HEK293 (cell line): ENCODE measurements around the gene BAZ2B.
"Not testable (repeated sequence)": the region's sequence is repeated elsewhere in the genome, so short reads cannot be mapped to it uniquely, and the experiment has no call there.

ENCODE experiments used
- CTCF ChIA-PET: fragments of 350-600 bp; formaldehyde crosslinking; extraction: SDS; loops from one replicate; lab custom pipeline; 2021; ENCODE audit warnings: antibody characterized with exemption; lab: Yijun Ruan, JAX
- POLR2A ChIA-PET: fragments of 300-600 bp; formaldehyde crosslinking; extraction: SDS; loops from one replicate; lab custom pipeline; 2020; ENCODE audit warnings: antibody characterized with exemption, inconsistent platforms; lab: Yijun Ruan, JAX
- H3K27ac ChIP-seq: fragments of 200-500 bp; sonication (Bioruptor generic); 2 replicates; pipeline ENCODE4 v1.5.1; 2014; ENCODE audit warnings: low read depth, low read length, control low read depth, inconsistent platforms; ENCODE audit errors: extremely low read depth
- H3K36me3 ChIP-seq, 2 experiments: fragments of 200-500 bp in 1 of 2; sonication (Bioruptor generic) in 1 of 2; 1 replicate in 1 of 2; 2 replicates in 1 of 2; pipeline ENCODE4 v1.5.1; 2014 to 2017; ENCODE audit warnings: inconsistent platforms in 2 of 2, low read length in 2 of 2; ENCODE audit not compliant: control insufficient read depth in 2 of 2, insufficient read depth in 1 of 2
- H3K4me1 ChIP-seq: fragments of 200-500 bp; sonication (Bioruptor generic); 2 replicates; pipeline ENCODE4 v1.5.1; 2014; ENCODE audit warnings: mild to moderate bottlenecking, low read length, inconsistent platforms; ENCODE audit not compliant: control insufficient read depth, insufficient read depth
- H3K4me3 ChIP-seq: 2 replicates; pipeline ENCODE4 v1.5.1; 2011; ENCODE audit warnings: low read depth, mild to moderate bottlenecking, control low read depth, low read length, moderate library complexity
- H3K9me3 ChIP-seq: fragments of 200-500 bp; sonication (Bioruptor generic); 2 replicates; pipeline ENCODE4 v1.5.1; 2014; ENCODE audit warnings: low read depth, low read length, inconsistent platforms; ENCODE audit not compliant: control insufficient read depth, insufficient read depth
- EGR2 ChIP-seq: fragments of 450-650 bp; formaldehyde crosslinking; IDR thresholded peaks from 2 replicates; pipeline ENCODE4 v1.5.1; 2016; ENCODE audit warnings: low read depth, missing biosample characterization, missing genetic modification characterization
- KLF16 ChIP-seq: fragments of 450-650 bp; formaldehyde crosslinking; IDR thresholded peaks from 2 replicates; pipeline ENCODE4 v1.5.1; 2017; ENCODE audit warnings: missing biosample characterization, missing genetic modification characterization
- PRDM6 ChIP-seq: fragments of 450-650 bp; formaldehyde crosslinking; IDR thresholded peaks from 2 replicates; pipeline ENCODE4 v1.5.1; 2017; ENCODE audit warnings: missing biosample characterization, missing genetic modification characterization
- YY2 ChIP-seq: fragments of 450-650 bp; formaldehyde crosslinking; IDR thresholded peaks from 2 replicates; pipeline ENCODE4 v1.5.1; 2016; ENCODE audit warnings: missing biosample characterization, missing genetic modification characterization
- ZBTB44 ChIP-seq: fragments of 450-650 bp; IDR thresholded peaks from 2 replicates; pipeline ENCODE4 v1.5.1; 2018; ENCODE audit warnings: missing biosample characterization, mild to moderate bottlenecking, missing genetic modification characterization
- ZBTB8A ChIP-seq: fragments of 450-650 bp; formaldehyde crosslinking; IDR thresholded peaks from 2 replicates; pipeline ENCODE4 v1.5.1; 2016; ENCODE audit warnings: missing biosample characterization, missing genetic modification characterization
- ZFP37 ChIP-seq: fragments of 450-650 bp; formaldehyde crosslinking; IDR thresholded peaks from 2 replicates; pipeline ENCODE4 v1.5.1; 2016; ENCODE audit warnings: missing biosample characterization, missing genetic modification characterization
- ZFP41 ChIP-seq: fragments of 450-650 bp; formaldehyde crosslinking; IDR thresholded peaks from 2 replicates; pipeline ENCODE4 v1.5.1; 2016; ENCODE audit warnings: missing biosample characterization, missing genetic modification characterization, borderline replicate concordance
- ZNF121 ChIP-seq: fragments of 450-650 bp; formaldehyde crosslinking; IDR thresholded peaks from 2 replicates; pipeline ENCODE4 v1.5.1; 2016; ENCODE audit warnings: missing biosample characterization, missing genetic modification characterization
- ZNF362 ChIP-seq: fragments of 450-650 bp; formaldehyde crosslinking; IDR thresholded peaks from 2 replicates; pipeline ENCODE4 v1.5.1; 2016; ENCODE audit warnings: missing biosample characterization, missing genetic modification characterization
- ZNF473 ChIP-seq: fragments of 450-650 bp; formaldehyde crosslinking; IDR thresholded peaks from 2 replicates; pipeline ENCODE4 v1.5.1; 2017; ENCODE audit warnings: missing biosample characterization, missing genetic modification characterization
- ZNF571 ChIP-seq: fragments of 450-650 bp; formaldehyde crosslinking; IDR thresholded peaks from 2 replicates; pipeline ENCODE4 v1.5.0; 2017; ENCODE audit warnings: missing biosample characterization, missing genetic modification characterization
- ZNF768 ChIP-seq: fragments of 450-650 bp; formaldehyde crosslinking; IDR thresholded peaks from 2 replicates; pipeline ENCODE4 v1.5.1; 2018; ENCODE audit warnings: missing biosample characterization, mild to moderate bottlenecking, missing genetic modification characterization
- ZSCAN30 ChIP-seq: fragments of 450-650 bp; IDR thresholded peaks from 2 replicates; pipeline ENCODE4 v1.5.1; 2018; ENCODE audit warnings: missing biosample characterization, mild to moderate bottlenecking, missing genetic modification characterization, moderate library complexity
- ZXDB ChIP-seq: fragments of 450-650 bp; formaldehyde crosslinking; IDR thresholded peaks from 2 replicates; pipeline ENCODE4 v1.5.1; 2016; ENCODE audit warnings: missing biosample characterization, missing genetic modification characterization

Gene BAZ2B

GRCh38 chr2:159402790-159403189 lies 213.6 kb downstream of the BAZ2B start:
- Histone ChIP-seq H3K27ac (no peak overlapping the region), H3K36me3 (peaks cover 0 to 4% of the 10 kb centered on the region in 2 experiments; a peak in 1 of 3 replicates), H3K9me3 (no peaks in the 10 kb centered on the region), H3K4me1 (peaks cover 12% of the 10 kb centered on the region), H3K4me3 (no peak overlapping the region)
- CTCF ChIA-PET = no interaction called here
- no peak for TF ChIP-seq YY2 (tag by site-specific recombination)
- no peak for TF ChIP-seq ZNF362 (tag by site-specific recombination)
- no peak for TF ChIP-seq ZNF473 (tag by site-specific recombination)
- no peak for TF ChIP-seq ZNF121 (tag by site-specific recombination)
- TF ChIP-seq ZNF768 (tag by site-specific recombination) = no peak
- no peak for TF ChIP-seq ZNF571
- no peak for TF ChIP-seq ZFP37 (tag by site-specific recombination)
- no peak for TF ChIP-seq ZFP41
- POLR2A ChIA-PET = no interaction called here

DNA sequence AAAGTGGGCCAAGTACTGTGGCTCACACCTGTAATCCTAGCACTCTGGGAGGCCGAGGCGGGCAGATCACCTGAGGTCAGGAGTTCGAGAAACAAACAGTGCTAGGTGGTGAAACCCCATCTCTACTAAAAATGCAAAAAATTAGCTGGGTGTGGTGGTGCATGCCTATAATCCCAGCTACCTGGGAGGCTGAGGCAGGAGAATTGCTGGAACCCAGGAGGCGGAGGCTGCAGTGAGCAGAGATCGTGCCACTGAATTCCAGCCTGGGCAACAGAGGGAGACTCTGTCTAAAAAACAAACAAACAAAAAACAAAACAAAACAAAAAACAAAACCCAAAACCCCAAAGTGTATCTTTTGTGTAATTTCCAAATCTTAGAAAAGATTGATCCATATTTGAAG lies 214.2 kb downstream of the BAZ2B start:
- H3K27ac ChIP-seq, H3K9me3 ChIP-seq, H3K4me3 ChIP-seq, H3K36me3 ChIP-seq, CTCF ChIA-PET, POLR2A ChIA-PET: not testable (repeated sequence)
- peaks cover 12% of the 10 kb centered on the region for H3K4me1 ChIP-seq

DNA sequence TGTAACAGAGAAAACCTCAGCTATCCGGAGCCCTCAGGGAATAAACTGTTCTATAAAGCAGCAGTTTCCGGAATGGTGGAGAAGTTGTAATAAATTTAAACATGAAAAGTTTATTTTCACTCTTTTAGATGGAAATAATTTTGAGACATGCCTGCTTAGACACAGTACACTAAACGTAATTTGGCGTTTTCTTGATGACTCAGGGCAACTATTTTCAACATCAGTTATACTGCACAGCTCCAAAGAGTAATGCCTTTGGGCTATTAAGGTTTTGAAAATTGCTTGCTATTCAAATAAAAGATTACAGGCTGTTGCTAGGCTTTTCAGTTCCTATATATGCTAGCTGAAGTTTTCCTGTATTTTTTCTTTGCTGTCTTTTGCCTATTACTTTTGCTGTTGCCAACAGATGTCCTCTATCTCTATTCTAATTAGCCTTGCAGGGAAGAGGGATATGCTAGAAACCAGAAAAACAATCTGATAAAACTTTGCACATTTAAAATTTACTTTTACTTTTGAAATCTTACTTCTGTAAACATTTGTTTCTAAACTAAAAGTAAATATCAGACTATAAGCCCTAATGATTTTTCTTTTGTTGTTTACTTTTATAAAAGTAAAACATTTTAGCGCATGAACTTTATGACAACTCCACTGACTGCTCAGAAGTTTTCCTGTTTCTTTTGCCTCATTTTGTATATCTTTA lies 216.5 kb downstream of the BAZ2B start:
- no peaks in the 10 kb centered on the region for H3K9me3 ChIP-seq
- H3K36me3 ChIP-seq = no peaks in the 10 kb centered on the region
- peaks cover 19% of the 10 kb centered on the region for H3K4me1 ChIP-seq
- no peak overlapping the region for H3K4me3 ChIP-seq
- TF ChIP-seq PRDM6 (tag by site-specific recombination) = peak; percentile 95
- no peak for TF ChIP-seq KLF16
- no peak for TF ChIP-seq ZBTB8A
- TF ChIP-seq, all 188 proteins: peak for 1
- POLR2A ChIA-PET = no interaction called here
- H3K27ac ChIP-seq = no peak overlapping the region
- CTCF ChIA-PET = interaction anchor here (0.6 kb wide), 1 partner anchor 613 kb away, joined by 3 read pairs; no protein-coding TSS in a partner anchor

GRCh38 chr2:159396799-159397198 lies 219.5 kb downstream of the BAZ2B start:
- Histone ChIP-seq H3K36me3 (peaks cover 0 to 6% of the 10 kb centered on the region in 2 experiments; a peak in 1 of 3 replicates), H3K4me1 (peaks cover 19% of the 10 kb centered on the region), H3K9me3 (no peaks in the 10 kb centered on the region), H3K4me3 (no peak overlapping the region), H3K27ac (no peak overlapping the region)
- ChIA-PET CTCF (no interaction called here), POLR2A (no interaction called here)
- TF ChIP-seq ZSCAN30 (no peak), EGR2 (tag by site-specific recombination) (no peak), ZBTB44 (tag by site-specific recombination) (peak; percentile 68; the same call in 1 of the 2 replicates), ZXDB (0 out of 2 replicates have a peak, but pooled peaks have one; percentile 9)
